K562 (cell line): ENCODE data around the gene MSS51. TPM values are rescaled to one million over a fixed set of nuclear protein-coding genes. Genes with fewer than 3 reads are reported as not detected.

Experiments
- ATAC-seq: fragments of 200-7000 bp; cut with Tn5 transposase; 3 replicates; pipeline ENCODE4 v1.9.1; 2020; ENCODE audit warnings: moderate library complexity
- BruUV-seq: library from RNA; stranded (reverse); fragments of 400-500 nt; replicated peaks from 2 replicates; lab custom pipeline; 2021; lab: Mats Ljungman, UMichigan
- CTCF ChIA-PET: fragments of 300-600 bp; formaldehyde crosslinking; extraction: SDS; loops from one replicate; lab custom pipeline; 2021; ENCODE audit warnings: low intra/inter-chr PET ratio; lab: Yijun Ruan, JAX
- POLR2A ChIA-PET: fragments of 300-600, 350-650 bp; sonication (Branson Sonifier 250); formaldehyde crosslinking; extraction: SDS; loops from one replicate; lab custom pipeline; 2021; ENCODE audit warnings: antibody characterized with exemption, inconsistent platforms; lab: Yijun Ruan, JAX
- DNase-seq, 4 experiments: peaks; one replicate each; pipeline versions ENCODE4 v3.0.0 to v3.0.0-alpha.2; 2011 to 2018; ENCODE audit warnings: low spot score in 3 of 4, mixed read lengths in 3 of 4; ENCODE audit errors: extremely low read depth in 1 of 4
- FAIRE-seq: peaks from 2 replicates; lab custom pipeline; 2011; peaks lifted over from hg19 to GRCh38; lab: Jason Lieb, UNC
- H2AFZ ChIP-seq: 2 replicates; pipeline ENCODE4 v1.6.0; 2011; ENCODE audit warnings: low read depth, low read length, control low read depth, inconsistent platforms
- H3K27ac ChIP-seq: fragments of 200-600 bp; 3 replicates; pipeline ENCODE4 v1.8.0; 2011; ENCODE audit warnings: low read depth, mild to moderate bottlenecking, control low read depth, inconsistent platforms, low read length, moderate library complexity, mixed read lengths; ENCODE audit errors: extremely low read depth
- H3K27me3 ChIP-seq, 2 experiments: fragments of 300-600 bp in 1 of 2; 2 replicates in 1 of 2; 3 replicates in 1 of 2; pipeline versions ENCODE4 v1.6.0 to v1.8.0; 2011; ENCODE audit warnings: inconsistent platforms in 2 of 2, low read length in 2 of 2, mild to moderate bottlenecking in 1 of 2, mixed read lengths in 1 of 2, moderate library complexity in 1 of 2; ENCODE audit not compliant: control insufficient read depth in 2 of 2, insufficient read depth in 2 of 2
- H3K36me3 ChIP-seq: fragments of 300-600 bp; 3 replicates; pipeline ENCODE4 v1.8.0; 2011; ENCODE audit warnings: mild to moderate bottlenecking, low read length, inconsistent platforms; ENCODE audit not compliant: control insufficient read depth, insufficient read depth
- H3K4me1 ChIP-seq, 2 experiments: fragments of 200-600 bp in 1 of 2; replicated peaks in 1 of 2; 2 replicates in 1 of 2; 3 replicates in 1 of 2; pipeline versions ENCODE4 v1.5.1 to v1.8.0; 2011; ENCODE audit warnings: inconsistent platforms in 2 of 2, low read length in 2 of 2, mild to moderate bottlenecking in 1 of 2, mixed read lengths in 1 of 2, moderate library complexity in 1 of 2; ENCODE audit not compliant: control insufficient read depth in 2 of 2, insufficient read depth in 2 of 2
- H3K4me2 ChIP-seq: 2 replicates; pipeline ENCODE4 v1.6.1; 2011; ENCODE audit warnings: low read length, control low read depth, inconsistent platforms, mixed read lengths; ENCODE audit not compliant: insufficient read depth
- H3K4me3 ChIP-seq: fragments of 200-600 bp; sonication (generic), shearing (Covaris generic); 2 replicates; pipeline ENCODE4 v1.5.1; 2016; ENCODE audit warnings: control low read depth, inconsistent platforms
- H3K79me2 ChIP-seq: fragments of 200-600 bp; 3 replicates; pipeline ENCODE4 v1.8.0; 2011; ENCODE audit warnings: low read length, inconsistent platforms; ENCODE audit not compliant: control insufficient read depth, insufficient read depth
- H3K9ac ChIP-seq, 2 experiments: 2 replicates each; pipeline versions ENCODE4 v1.6.0 to v1.6.1; 2011; ENCODE audit warnings: low read depth in 2 of 2, low read length in 2 of 2, control low read depth in 1 of 2, inconsistent platforms in 1 of 2, mild to moderate bottlenecking in 1 of 2, mixed read lengths in 1 of 2; ENCODE audit not compliant: insufficient read depth in 1 of 2
- H3K9me1 ChIP-seq: one replicate; pipeline ENCODE4 v1.6.0; 2011; ENCODE audit warnings: inconsistent platforms, mild to moderate bottlenecking, low read length, moderate library complexity; ENCODE audit not compliant: control insufficient read depth, insufficient read depth
- H3K9me3 ChIP-seq: replicated peaks from 2 replicates; pipeline ENCODE4 v1.5.1; 2011; ENCODE audit warnings: low read depth, low read length, inconsistent platforms; ENCODE audit not compliant: control insufficient read depth, insufficient read depth
- H4K20me1 ChIP-seq: replicated peaks from 2 replicates; pipeline ENCODE4 v1.6.1; 2011; ENCODE audit warnings: low read length, inconsistent platforms, mixed read lengths; ENCODE audit not compliant: control insufficient read depth, insufficient read depth
- CBX5 ChIP-seq: IDR thresholded peaks from 2 replicates; pipeline ENCODE4 v1.6.1; 2014; ENCODE audit warnings: low read depth, borderline replicate concordance
- CHD1 ChIP-seq: fragments of 200-600 bp; sonication (generic); IDR thresholded peaks from one replicate; pipeline ENCODE4 v1.6.1; 2012; ENCODE audit warnings: mild to moderate bottlenecking, moderate library complexity, low read length, inconsistent platforms
- DDX20 ChIP-seq: fragments of 450-650 bp; IDR thresholded peaks from 2 replicates; pipeline ENCODE4 v1.6.1; 2016; ENCODE audit warnings: missing genetic modification characterization, low read depth, mild to moderate bottlenecking, missing compliant biosample characterization, moderate library complexity
- EWSR1 ChIP-seq: fragments of 450-650 bp; IDR thresholded peaks from 2 replicates; pipeline ENCODE4 v1.6.1; 2018; ENCODE audit warnings: borderline replicate concordance, mild to moderate bottlenecking, low read depth, moderate library complexity; ENCODE audit not compliant: partially characterized antibody
- EZH2 ChIP-seq: IDR thresholded peaks from 2 replicates; pipeline ENCODE4 v1.6.1; 2012; ENCODE audit warnings: low read depth, mild to moderate bottlenecking, inconsistent platforms, low read length, borderline replicate concordance
- FOXO4 ChIP-seq: fragments of 450-650 bp; formaldehyde crosslinking; IDR thresholded peaks from 2 replicates; pipeline ENCODE4 v1.4.0; 2020; ENCODE audit warnings: mild to moderate bottlenecking, moderate library complexity
- KLF1 ChIP-seq: fragments of 450-650 bp; IDR thresholded peaks from 2 replicates; pipeline ENCODE4 v1.6.1; 2016; ENCODE audit warnings: missing genetic modification characterization, missing compliant biosample characterization
- MED1 ChIP-seq: sonication (generic); formaldehyde crosslinking; IDR thresholded peaks from 2 replicates; pipeline ENCODE4 v1.8.1; 2023; ENCODE audit warnings: missing genetic modification reagents, borderline replicate concordance
- NBN ChIP-seq: fragments of 450-650 bp; IDR thresholded peaks from 2 replicates; pipeline ENCODE4 v1.6.1; 2016; ENCODE audit warnings: low read depth, mild to moderate bottlenecking
- NFYB ChIP-seq: IDR thresholded peaks from 2 replicates; pipeline ENCODE4 v1.6.1; 2011; ENCODE audit warnings: mild to moderate bottlenecking, moderate library complexity; ENCODE audit not compliant: insufficient read length; ENCODE audit errors: extremely low read depth
- PTTG1 ChIP-seq: fragments of 450-650 bp; IDR thresholded peaks from 2 replicates; pipeline ENCODE4 v1.6.1; 2016; ENCODE audit warnings: low read depth, mild to moderate bottlenecking, missing genetic modification characterization, missing compliant biosample characterization
- RBM22 ChIP-seq: fragments of 200-400 bp; formaldehyde crosslinking; IDR thresholded peaks from 2 replicates; pipeline ENCODE4 v1.6.1; 2018; ENCODE audit warnings: low read length, low read depth; ENCODE audit not compliant: poor library complexity, severe bottlenecking
- TEAD4 ChIP-seq, 2 experiments: sonication (generic) in 1 of 2; formaldehyde crosslinking in 1 of 2; IDR thresholded peaks; 2 replicates each; pipeline versions ENCODE4 v1.6.1 to v1.8.0; 2012 to 2022; ENCODE audit warnings: borderline replicate concordance in 1 of 2, inconsistent platforms in 1 of 2, low read length in 1 of 2, mild to moderate bottlenecking in 1 of 2, missing genetic modification reagents in 1 of 2
- TSHZ1 ChIP-seq: fragments of 250-450 bp; sonication (Bioruptor Pico); IDR thresholded peaks from 2 replicates; pipeline ENCODE4 v1.4.0; 2020; ENCODE audit warnings: mild to moderate bottlenecking, moderate library complexity
- U2AF2 ChIP-seq: fragments of 200-400 bp; formaldehyde crosslinking; optimal IDR thresholded peaks from 2 replicates; pipeline ENCODE3; 2017; ENCODE audit warnings: low read depth, mild to moderate bottlenecking, low read length
- ZNF175 ChIP-seq: fragments of 200-800 bp; sonication (Bioruptor generic); IDR thresholded peaks from 2 replicates; pipeline ENCODE4 v1.6.1; 2016; ENCODE audit warnings: low read depth, mild to moderate bottlenecking, missing genetic modification characterization, missing compliant biosample characterization
- ZNF584 ChIP-seq: fragments of 200-800 bp; sonication (Bioruptor generic); IDR thresholded peaks from 2 replicates; pipeline ENCODE4 v1.6.1; 2016; ENCODE audit warnings: low read depth, mild to moderate bottlenecking, missing genetic modification characterization, missing compliant biosample characterization
- WGBS: fragments of 100-300 bp; shearing (Covaris generic); methylation state at CpG from one replicate; pipeline ENCODE4 v1.1.6; 2016; ENCODE audit warnings: low coverage, mixed read lengths; ENCODE audit not compliant: insufficient coverage; ENCODE audit errors: missing lambda C conversion rate; 5-methylcytosine and 5-hydroxymethylcytosine counted together
- in situ Hi-C: fragments of 300-500 bp; cut with MboI; formaldehyde crosslinking; loops from 4 replicates; pipeline ENCODE4 v1.15.0; 2018; ENCODE audit warnings: inconsistent platforms, mixed read lengths
- intact Hi-C: fragments of 100-400 bp; cut with micrococcal nuclease; formaldehyde crosslinking; loops from 2 replicates; pipeline ENCODE4 v1.14.2; 2022
- polyA plus RNA-seq, 8 experiments: library from polyadenylated mRNA; depleted of rRNA in 4 of 8; stranded (reverse) in 5 of 8; unstranded in 3 of 8; fragments of >200 nt; fragmentation: Nextera tagmentation in 2 of 8; fragmentation: Illumina TruSeq in 1 of 8; extraction: Ambion mirVana in 2 of 8; extraction: Trizol in 1 of 8; gene quantifications; 2 replicates each; pipeline versions ENCODE4 v1.2.1 to v1.2.3, GENCODE V29; 2011 to 2014; ENCODE audit warnings: inconsistent platforms in 1 of 8, missing spikeins in 1 of 8
- total RNA-seq, 7 experiments: library from RNA; depleted of rRNA in 6 of 7; stranded (reverse); fragments of >200 nt in 6 of 7; fragmentation: Illumina TruSeq in 2 of 7; extraction: Trizol in 2 of 7; gene quantifications; 2 replicates each; pipeline versions ENCODE4 v1.2.1 to v1.2.3, GENCODE V29; 2011 to 2021; ENCODE audit warnings: low replicate concordance in 1 of 7

Gene MSS51
- total and polyA plus RNA-seq, 9 of the 15 experiments (the other 6 are each of a cell fraction or from before 2014, with no cell fraction given): 0.28 to 1.8 (median 1.2) TPM

- H3K4me2 ChIP-seq: no peak overlapping the region
- CTCF ChIA-PET: no interaction called here
- H3K36me3 ChIP-seq: peaks cover 88% of the 10 kb centered on the region
- DNase-seq: no peak
- H4K20me1 ChIP-seq: no peaks in the 10 kb centered on the region
- no peaks in the 10 kb centered on the region for H3K4me1 ChIP-seq
- H3K9me3 ChIP-seq: no peaks in the 10 kb centered on the region
- no peak for FAIRE-seq
- ATAC-seq: no peak
- intact Hi-C loops: no loop called here
- H3K9ac ChIP-seq: no peak overlapping the region
- no peaks in the 10 kb centered on the region for H3K27me3 ChIP-seq
- POLR2A ChIA-PET: interaction anchor here (0.6 to 1.3 kb wide), 3 partner anchors 9 to 144 kb away, joined by 3 read pairs; no protein-coding TSS in a partner anchor
- H2AFZ ChIP-seq: no peak overlapping the region
- H3K4me3 ChIP-seq: no peak overlapping the region
- WGBS: 73% methylated on average over 1 of the region's 1 CpG
- H3K9me1 ChIP-seq: no peaks in the 10 kb centered on the region
- no peaks in the 10 kb centered on the region for H3K79me2 ChIP-seq
- in situ Hi-C loops: no loop called here
- TF ChIP-seq TSHZ1 (CRISPR knock-in tag): no peak
- no peak for TF ChIP-seq FOXO4 (CRISPR knock-in tag)
- no peak for TF ChIP-seq EZH2
- TF ChIP-seq NFYB: no peak
- no peak for TF ChIP-seq DDX20 (tag)
- no peak for TF ChIP-seq EWSR1
- TF ChIP-seq TEAD4 (IDR thresholded peaks at IDR 0.05; ENCODE audit: low read length): no peak
- no peak for TF ChIP-seq TEAD4 (CRISPR knock-in tag; IDR thresholded peaks at IDR 0.05; ENCODE audit: borderline replicate concordance)
- TF ChIP-seq KLF1 (tag): no peak
- no peak for TF ChIP-seq ZNF584 (CRISPR knock-in tag)
- no peak for TF ChIP-seq NBN
- TF ChIP-seq PTTG1: no peak
- TF ChIP-seq CHD1: no peak
- no peak for TF ChIP-seq RBM22
- TF ChIP-seq U2AF2: no peak
- no peak for TF ChIP-seq MED1 (CRISPR knock-in tag)
- TF ChIP-seq ZNF175: no peak
- no peak for TF ChIP-seq CBX5
- TSS peak; percentile 9 for BruUV-seq
- no peak overlapping the region for H3K27ac ChIP-seq
Observed at GRCh38 chr10:73379064-73379748, 54.2 kb downstream of the MSS51 start.
